Measurements from ENCODE around the gene MS4A6E. TPM values are rescaled to one million over a fixed set of nuclear protein-coding genes. Genes with fewer than 3 reads are reported as not detected.
A peak's percentile ranks its signal among the peaks of the same experiment; 100 is the strongest.

MS4A6E gene
- total RNA-seq, 1 donor from 2014 or later = not detected

GRCh38 chr11:60315871-60316270 is 11.2 kb upstream of the MS4A6E start:
- no peak overlapping the region for H3K4me2 ChIP-seq
- no peaks in the 10 kb centered on the region for H3K27me3 ChIP-seq
- H3K27ac ChIP-seq = no peak overlapping the region
- Mint-ChIP-seq H3K27ac (no peak overlapping the region), H3K4me3 (no peak overlapping the region), H3K36me3 (peaks cover 4% of the 10 kb centered on the region), H3K27me3 (ENCODE audit: insufficient read depth, low read depth) (peaks cover 5% of the 10 kb centered on the region), H3K4me1 (peaks cover 18% of the 10 kb centered on the region), H3K9me3 (peaks cover 22% of the 10 kb centered on the region)
- DNase-seq (ENCODE audit: low spot score) = peak; percentile 33
- H3K36me3 ChIP-seq = no peaks in the 10 kb centered on the region
- H2AFZ ChIP-seq (replicated peaks) = no peak overlapping the region
- H3K4me3 ChIP-seq = no peak overlapping the region
- H3F3A ChIP-seq (ENCODE audit: low read depth) = no peaks in the 10 kb centered on the region
- peaks cover 4% of the 10 kb centered on the region for H3K9me3 ChIP-seq (ENCODE audit: low read depth)
- no peaks in the 10 kb centered on the region for H4K20me1 ChIP-seq (ENCODE audit: low read depth)
- H3K4me1 ChIP-seq = no peaks in the 10 kb centered on the region
- H3K79me2 ChIP-seq (ENCODE audit: low read depth) = no peaks in the 10 kb centered on the region
- TF ChIP-seq CTCF (IDR thresholded peaks at IDR 0.05) (no peak), EZH2 (IDR thresholded peaks at IDR 0.05) (no peak), EZH2phosphoT487 (IDR thresholded peaks at IDR 0.05) (no peak)
- H3K9ac ChIP-seq = no peak overlapping the region

DNA sequence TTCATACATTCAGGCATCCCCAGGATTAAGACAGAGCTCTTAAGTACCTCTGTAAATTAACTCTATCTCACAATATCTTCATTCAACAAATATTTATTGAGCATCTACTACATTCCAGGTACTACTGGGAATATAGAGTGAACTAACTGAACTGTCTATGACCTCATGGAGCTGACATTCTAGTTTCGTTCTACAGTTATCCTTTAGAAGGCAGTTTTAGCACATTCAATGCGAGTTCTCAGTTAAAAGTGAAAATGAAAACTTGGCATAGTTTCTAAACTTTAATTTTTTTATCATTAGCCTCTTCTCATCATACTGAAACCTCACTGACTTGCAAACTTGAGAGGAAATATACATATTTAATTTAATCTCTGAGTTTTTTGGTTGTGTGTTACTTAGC is 10.7 kb upstream of the MS4A6E start:
- Histone ChIP-seq H3K9me3 (ENCODE audit: low read depth) (peaks cover 4% of the 10 kb centered on the region), H4K20me1 (ENCODE audit: low read depth) (no peaks in the 10 kb centered on the region), H3F3A (ENCODE audit: low read depth) (no peaks in the 10 kb centered on the region), H3K79me2 (ENCODE audit: low read depth) (no peaks in the 10 kb centered on the region), H3K27me3 (no peaks in the 10 kb centered on the region), H3K9ac (no peak overlapping the region), H3K4me3 (no peak overlapping the region), H3K4me2 (no peak overlapping the region), H3K36me3 (no peaks in the 10 kb centered on the region), H3K4me1 (peaks cover 1% of the 10 kb centered on the region), H2AFZ (replicated peaks) (no peak overlapping the region), H3K27ac (no peak overlapping the region)
- no peak for DNase-seq (ENCODE audit: low spot score)
- Mint-ChIP-seq H3K4me3 (no peak overlapping the region), H3K27me3 (ENCODE audit: insufficient read depth, low read depth) (peaks cover 5% of the 10 kb centered on the region), H3K4me1 (peaks cover 15% of the 10 kb centered on the region), H3K9me3 (peaks cover 25% of the 10 kb centered on the region), H3K27ac (no peak overlapping the region), H3K36me3 (peaks cover 5% of the 10 kb centered on the region)
- TF ChIP-seq EZH2phosphoT487 (IDR thresholded peaks at IDR 0.05) (no peak), CTCF (IDR thresholded peaks at IDR 0.05) (no peak), EZH2 (IDR thresholded peaks at IDR 0.05) (no peak)

DNA sequence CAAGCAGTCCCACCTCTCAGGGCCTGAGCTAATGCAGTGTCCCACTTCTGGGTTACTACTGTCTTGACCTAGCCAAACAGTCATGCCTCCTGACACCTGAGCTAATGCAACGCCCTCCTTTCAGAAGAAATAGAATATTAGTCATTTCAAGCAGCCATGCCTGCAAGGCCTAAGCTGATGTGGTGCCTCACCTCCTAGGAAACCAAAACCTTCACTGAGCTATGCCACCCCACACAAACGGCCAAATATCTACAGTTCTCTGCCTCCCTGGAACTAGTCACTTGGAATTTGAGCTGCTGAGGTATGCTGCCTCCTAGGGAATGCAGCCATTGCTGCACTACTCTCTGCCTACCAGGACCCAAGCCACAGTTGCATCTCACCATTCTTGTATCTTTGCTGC is 8.3 kb upstream of the MS4A6E start:
- Histone ChIP-seq H3K9ac (no peak overlapping the region), H3K27me3 (no peaks in the 10 kb centered on the region), H4K20me1 (ENCODE audit: low read depth) (no peaks in the 10 kb centered on the region), H3K9me3 (ENCODE audit: low read depth) (peaks cover 7% of the 10 kb centered on the region), H3K79me2 (ENCODE audit: low read depth) (no peaks in the 10 kb centered on the region), H3F3A (ENCODE audit: low read depth) (no peaks in the 10 kb centered on the region), H3K4me1 (peaks cover 6% of the 10 kb centered on the region), H3K27ac (no peak overlapping the region), H3K4me3 (no peak overlapping the region), H2AFZ (replicated peaks) (no peak overlapping the region), H3K36me3 (no peaks in the 10 kb centered on the region), H3K4me2 (no peak overlapping the region)
- Mint-ChIP-seq H3K27me3 (ENCODE audit: insufficient read depth, low read depth) (peaks cover 5% of the 10 kb centered on the region), H3K9me3 (peaks cover 39% of the 10 kb centered on the region), H3K4me1 (peaks cover 12% of the 10 kb centered on the region), H3K4me3 (no peak overlapping the region), H3K36me3 (peaks cover 5% of the 10 kb centered on the region), H3K27ac (no peak overlapping the region)
- TF ChIP-seq CTCF (IDR thresholded peaks at IDR 0.05) (no peak), EZH2 (IDR thresholded peaks at IDR 0.05) (no peak), EZH2phosphoT487 (IDR thresholded peaks at IDR 0.05) (no peak)
- DNase-seq (ENCODE audit: low spot score) = no peak

Measured in neural progenitor cell (in vitro differentiated cells).